ENCODE data around the gene CDH23. TPM values are rescaled to one million over a fixed set of nuclear protein-coding genes. Genes with fewer than 3 reads are reported as not detected.

CDH23 gene
- polyA plus RNA-seq, 1 donor (not counting 4 experiments of a cell fraction or from before 2014, with no cell fraction given) = 0.01 TPM

- Histone ChIP-seq H3K9me1 (ENCODE audit: control insufficient read depth, extremely low read depth, insufficient read depth, low read length) (no peaks in the 10 kb centered on the region), H4K20me1 (ENCODE audit: control insufficient read depth, extremely low read depth, insufficient read depth, low read length) (no peaks in the 10 kb centered on the region), H3K79me2 (ENCODE audit: control insufficient read depth, insufficient read depth, low read length) (no peaks in the 10 kb centered on the region), H3K4me2 (ENCODE audit: control insufficient read depth, extremely low read depth, insufficient read depth, low read depth, low read length) (no peak overlapping the region), H3K4me3 (ENCODE audit: control insufficient read depth in 2 of 3, extremely low read depth in 1 of 3, insufficient read depth in 2 of 3, low read depth in 1 of 3, low read length in 3 of 3) (no peak overlapping the region), H3K9me3 (ENCODE audit: control insufficient read depth, low read depth, low read length) (no peaks in the 10 kb centered on the region), H2AFZ (ENCODE audit: control insufficient read depth, low read length) (no peak overlapping the region), H3K9ac (ENCODE audit: control insufficient read depth, extremely low read depth, insufficient read depth, low read length) (no peak overlapping the region), H3K36me3 (ENCODE audit: control insufficient read depth in 2 of 2, extremely low read depth in 1 of 2, insufficient read depth in 2 of 2, low read length in 2 of 2) (no peaks in the 10 kb centered on the region), H3K4me1 (ENCODE audit: control insufficient read depth, extremely low read depth, insufficient read depth, low read length) (no peaks in the 10 kb centered on the region), H3K27ac (ENCODE audit: control insufficient read depth, insufficient read depth, low read length) (no peak overlapping the region), H3K27me3 (ENCODE audit: control insufficient read depth, extremely low read depth, insufficient read depth, low read length) (no peaks in the 10 kb centered on the region)
- dilution Hi-C loops (cut with MboI; ENCODE audit: extremely low pct_ligation_motif_present, low sequenced_read_pairs) = no loop called here
- FAIRE-seq (no peak), DNase-seq (ENCODE audit: low read depth, low spot score) (no peak)
- TF ChIP-seq EZH2 (IDR thresholded peaks at IDR 0.05; ENCODE audit: low read length) (no peak), CTCF (optimal IDR thresholded peaks at IDR 0.05 in 1 of 3, IDR thresholded peaks at IDR 0.05 in 1 of 3, conservative IDR thresholded peaks at IDR 0.05 in 1 of 3; ENCODE audit: extremely low read depth in 1 of 3, insufficient read depth in 2 of 3, low read length in 3 of 3) (no peak)
These were observed 123.3 kb downstream of the CDH23 start for GRCh38 chr10:71520042-71520441.

GRCh38 chr10:71521504-71522441 is 125.1 kb downstream of the CDH23 start:
- no peak for FAIRE-seq
- no peak overlapping the region for H3K27ac ChIP-seq (ENCODE audit: control insufficient read depth, insufficient read depth, low read length)
- no peak overlapping the region for H2AFZ ChIP-seq (ENCODE audit: control insufficient read depth, low read length)

More at GRCh38 chr10:71521504-71522441, 125.1 kb downstream of the CDH23 start:
- H3K9me3 ChIP-seq (ENCODE audit: control insufficient read depth, low read depth, low read length) = no peaks in the 10 kb centered on the region
- no peaks in the 10 kb centered on the region for H3K79me2 ChIP-seq (ENCODE audit: control insufficient read depth, insufficient read depth, low read length)
- no peaks in the 10 kb centered on the region for H3K9me1 ChIP-seq (ENCODE audit: control insufficient read depth, extremely low read depth, insufficient read depth, low read length)
- no peak for DNase-seq (ENCODE audit: low read depth, low spot score)
- H3K9ac ChIP-seq (ENCODE audit: control insufficient read depth, extremely low read depth, insufficient read depth, low read length) = no peak overlapping the region
- no peak for TF ChIP-seq EZH2 (IDR thresholded peaks at IDR 0.05; ENCODE audit: low read length)
- TF ChIP-seq CTCF (optimal IDR thresholded peaks at IDR 0.05 in 1 of 3, IDR thresholded peaks at IDR 0.05 in 1 of 3, conservative IDR thresholded peaks at IDR 0.05 in 1 of 3; ENCODE audit: extremely low read depth in 1 of 3, insufficient read depth in 2 of 3, low read length in 3 of 3) = no peak
- H3K27me3 ChIP-seq (ENCODE audit: control insufficient read depth, extremely low read depth, insufficient read depth, low read length) = no peaks in the 10 kb centered on the region
- H3K36me3 ChIP-seq (ENCODE audit: control insufficient read depth in 2 of 2, extremely low read depth in 1 of 2, insufficient read depth in 2 of 2, low read length in 2 of 2) = no peaks in the 10 kb centered on the region
- H4K20me1 ChIP-seq (ENCODE audit: control insufficient read depth, extremely low read depth, insufficient read depth, low read length) = no peaks in the 10 kb centered on the region
- dilution Hi-C loops (cut with MboI; ENCODE audit: extremely low pct_ligation_motif_present, low sequenced_read_pairs) = no loop called here
- no peak overlapping the region for H3K4me3 ChIP-seq (ENCODE audit: control insufficient read depth in 2 of 3, extremely low read depth in 1 of 3, insufficient read depth in 2 of 3, low read depth in 1 of 3, low read length in 3 of 3)
- peaks cover 9% of the 10 kb centered on the region for H3K4me1 ChIP-seq (ENCODE audit: control insufficient read depth, extremely low read depth, insufficient read depth, low read length)
- H3K4me2 ChIP-seq (ENCODE audit: control insufficient read depth, extremely low read depth, insufficient read depth, low read depth, low read length) = no peak overlapping the region
